Skeletal muscle tissue (tissue), 4 donors: Measurements from ENCODE around the gene ACSF2. TPM values are rescaled to one million over a fixed set of nuclear protein-coding genes. Genes with fewer than 3 reads are reported as not detected.

ENCODE experiments used
- H3K27ac ChIP-seq: one replicate; pipeline ENCODE4 v1.7.0; 2013; ENCODE audit warnings: mild to moderate bottlenecking, low read depth, low read length, inconsistent platforms
- H3K27me3 ChIP-seq, 3 donors: one replicate each; pipeline ENCODE4 v1.7.0; 2013; ENCODE audit warnings: low read length in 3 of 3; ENCODE audit not compliant: control insufficient read depth in 3 of 3, insufficient read depth in 3 of 3
- H3K36me3 ChIP-seq, 3 donors: one replicate each; pipeline ENCODE4 v1.7.0; 2013; ENCODE audit warnings: low read length in 3 of 3; ENCODE audit not compliant: control insufficient read depth in 3 of 3, insufficient read depth in 3 of 3
- H3K4me1 ChIP-seq, 3 donors: one replicate each; pipeline ENCODE4 v1.7.0; 2013; ENCODE audit warnings: low read length in 3 of 3, mild to moderate bottlenecking in 3 of 3; ENCODE audit not compliant: control insufficient read depth in 3 of 3, insufficient read depth in 3 of 3
- H3K4me3 ChIP-seq, 3 donors: one replicate each; pipeline ENCODE4 v1.7.0; 2013; ENCODE audit warnings: low read length in 3 of 3
- H3K9ac ChIP-seq, 3 donors: one replicate each; pipeline ENCODE4 v1.7.0; 2013; ENCODE audit warnings: low read length in 3 of 3, mild to moderate bottlenecking in 3 of 3, moderate library complexity in 2 of 3, low read depth in 1 of 3
- H3K9me3 ChIP-seq, 3 donors: one replicate each; pipeline ENCODE4 v1.7.0; 2013; ENCODE audit warnings: low read length in 3 of 3; ENCODE audit not compliant: control insufficient read depth in 3 of 3
- total RNA-seq: library from RNA; depleted of rRNA; stranded (reverse); fragments of >200 nt; gene quantifications from one replicate; pipeline ENCODE4 v1.2.3, GENCODE V29; 2014
- donor health status: Osteomylitis.

ACSF2 gene
- total RNA-seq, 1 donor from 2014 or later, result 51.1 TPM

GRCh38 chr17:50432125-50432762, 6.2 kb downstream of the ACSF2 start:
- Histone ChIP-seq H3K27me3 (no peaks in the 10 kb centered on the region), H3K27ac (peak overlapping the region; percentile 75), H3K36me3 (peaks cover 0 to 4% (median 1%) of the 10 kb centered on the region in 3 donors), H3K4me3 (no peak overlapping the region), H3K9me3 (no peaks in the 10 kb centered on the region), H3K4me1 (peaks cover 46 to 55% (median 49%) of the 10 kb centered on the region in 3 donors), H3K9ac (peak overlapping the region; percentile 54 to 58 (median 57))

GRCh38 chr17:50437409-50437808, 11.4 kb downstream of the ACSF2 start:
- Histone ChIP-seq H3K4me1 (peaks cover 20 to 28% (median 27%) of the 10 kb centered on the region in 3 donors), H3K4me3 (no peak overlapping the region), H3K9me3 (no peaks in the 10 kb centered on the region), H3K27ac (no peak overlapping the region), H3K9ac (no peak overlapping the region), H3K27me3 (no peaks in the 10 kb centered on the region), H3K36me3 (peaks cover 0 to 2% (median 1%) of the 10 kb centered on the region in 3 donors)

GRCh38 chr17:50439008-50439407, 13.0 kb downstream of the ACSF2 start:
- no peak overlapping the region for H3K9ac ChIP-seq
- no peaks in the 10 kb centered on the region for H3K27me3 ChIP-seq
- H3K4me1 ChIP-seq, result peaks cover 20 to 22% (median 22%) of the 10 kb centered on the region in 3 donors
- no peaks in the 10 kb centered on the region for H3K9me3 ChIP-seq
- H3K27ac ChIP-seq, result no peak overlapping the region
- no peaks in the 10 kb centered on the region for H3K36me3 ChIP-seq
- no peak overlapping the region for H3K4me3 ChIP-seq

GRCh38 chr17:50440172-50440837, 14.3 kb downstream of the ACSF2 start:
- Histone ChIP-seq H3K4me1 (peaks cover 22 to 34% (median 25%) of the 10 kb centered on the region in 3 donors), H3K4me3 (peak overlapping the region in 1 of 3 donors; percentile 22), H3K36me3 (no peaks in the 10 kb centered on the region), H3K27ac (peak overlapping the region; percentile 67), H3K9ac (peak overlapping the region; percentile 46 to 69 (median 62)), H3K9me3 (no peaks in the 10 kb centered on the region), H3K27me3 (no peaks in the 10 kb centered on the region)

- Histone ChIP-seq H3K27me3 (no peaks in the 10 kb centered on the region), H3K36me3 (no peaks in the 10 kb centered on the region), H3K4me3 (peak overlapping the region in 1 of 3 donors; percentile 22), H3K27ac (peak overlapping the region; percentile 67), H3K4me1 (peaks cover 22 to 37% (median 25%) of the 10 kb centered on the region in 3 donors), H3K9ac (peak overlapping the region; percentile 46 to 69 (median 62)), H3K9me3 (no peaks in the 10 kb centered on the region)
Measured at GRCh38 chr17:50440838-50441829, 15.1 kb downstream of the ACSF2 start.

GRCh38 chr17:50443505-50443974, 17.5 kb downstream of the ACSF2 start:
- Histone ChIP-seq H3K4me1 (peaks cover 24 to 44% (median 25%) of the 10 kb centered on the region in 3 donors), H3K4me3 (peak overlapping the region in 2 of 3 donors; percentile 1 to 51), H3K9ac (peak overlapping the region; percentile 55 to 82 (median 69)), H3K27ac (peak overlapping the region; percentile 78), H3K9me3 (no peaks in the 10 kb centered on the region), H3K36me3 (no peaks in the 10 kb centered on the region), H3K27me3 (no peaks in the 10 kb centered on the region)

- Histone ChIP-seq H3K4me1 (peaks cover 23 to 43% (median 23%) of the 10 kb centered on the region in 3 donors), H3K9me3 (no peaks in the 10 kb centered on the region), H3K27ac (peak overlapping the region; percentile 30), H3K27me3 (no peaks in the 10 kb centered on the region), H3K4me3 (no peak overlapping the region), H3K9ac (no peak overlapping the region), H3K36me3 (no peaks in the 10 kb centered on the region)
Measured at GRCh38 chr17:50444841-50445715, 19.1 kb downstream of the ACSF2 start.

GRCh38 chr17:50445730-50446325, 19.8 kb downstream of the ACSF2 start:
- Histone ChIP-seq H3K36me3 (no peaks in the 10 kb centered on the region), H3K4me1 (peaks cover 15 to 35% (median 17%) of the 10 kb centered on the region in 3 donors), H3K4me3 (no peak overlapping the region), H3K9me3 (no peaks in the 10 kb centered on the region), H3K9ac (no peak overlapping the region), H3K27me3 (no peaks in the 10 kb centered on the region), H3K27ac (no peak overlapping the region)
